Endothelial cell of umbilical vein (primary cell): ENCODE measurements around the gene MPP4. TPM values are rescaled to one million over a fixed set of nuclear protein-coding genes. Genes with fewer than 3 reads are reported as not detected.
A peak's percentile ranks its signal among the peaks of the same experiment; 100 is the strongest.

Experiments
- Bru-seq: library from RNA; stranded (reverse); fragments of 400-500 nt; gene quantifications from one replicate; lab custom pipeline; 2021; lab: Mats Ljungman, UMichigan
- BruChase-seq, 2 experiments: library from RNA; stranded (reverse); fragments of 400-500 nt; gene quantifications; one replicate each; lab custom pipeline; 2021; lab: Mats Ljungman, UMichigan
- BruUV-seq: library from RNA; stranded (reverse); fragments of 400-500 nt; replicated peaks from 2 replicates; lab custom pipeline; 2021; lab: Mats Ljungman, UMichigan
- CTCF ChIA-PET: fragments of 300-600, 350-600 bp; sonication (Branson Sonifier 250); formaldehyde crosslinking; loops from one replicate; lab custom pipeline; 2021; ENCODE audit warnings: antibody characterized with exemption, inconsistent platforms; lab: Charles Lee
- POLR2A ChIA-PET: fragments of 300-600, 350-600 bp; sonication (Branson Sonifier 250); formaldehyde crosslinking; loops from one replicate; lab custom pipeline; 2021; ENCODE audit warnings: antibody characterized with exemption, inconsistent platforms; lab: Charles Lee
- DNase-seq: peaks from one replicate; pipeline ENCODE4 v3.0.0-alpha.2; 2011; ENCODE audit warnings: low read depth, low spot score
- FAIRE-seq: peaks from 2 replicates; lab custom pipeline; 2011; peaks lifted over from hg19 to GRCh38; lab: Jason Lieb, UNC
- H2AFZ ChIP-seq: 2 replicates; pipeline ENCODE4 v1.6.0; 2012; ENCODE audit warnings: low read depth, low read length, control low read depth, inconsistent platforms
- H3K27ac ChIP-seq: 2 replicates; pipeline ENCODE4 v1.5.1; 2011; ENCODE audit warnings: low read depth, mild to moderate bottlenecking, control low read depth, low read length, moderate library complexity; ENCODE audit not compliant: insufficient read depth
- H3K27me3 ChIP-seq, 2 experiments: 2 replicates each; pipeline versions ENCODE4 v1.6.0 to v1.6.1; 2011; ENCODE audit warnings: low read length in 2 of 2, mixed read lengths in 1 of 2; ENCODE audit not compliant: control insufficient read depth in 2 of 2, insufficient read depth in 2 of 2
- H3K36me3 ChIP-seq, 2 experiments: 2 replicates in 1 of 2; 3 replicates in 1 of 2; pipeline ENCODE4 v1.5.1; 2011; ENCODE audit warnings: low read length in 2 of 2, mild to moderate bottlenecking in 1 of 2, moderate library complexity in 1 of 2; ENCODE audit not compliant: control insufficient read depth in 2 of 2, insufficient read depth in 2 of 2; ENCODE audit errors: extremely low read depth in 1 of 2
- H3K4me1 ChIP-seq: 3 replicates; pipeline ENCODE4 v1.5.1; 2011; ENCODE audit warnings: mild to moderate bottlenecking, low read length; ENCODE audit not compliant: control insufficient read depth, insufficient read depth; ENCODE audit errors: extremely low read depth
- H3K4me2 ChIP-seq: 2 replicates; pipeline ENCODE4 v1.6.1; 2011; ENCODE audit warnings: low read length, control low read depth, mixed read lengths; ENCODE audit not compliant: insufficient read depth
- H3K4me3 ChIP-seq, 3 experiments: fragments of 200-600 bp in 1 of 3; sonication (generic), shearing (Covaris generic) in 1 of 3; replicated peaks in 1 of 3; 2 replicates each; pipeline ENCODE4 v1.5.1; 2011 to 2016; ENCODE audit warnings: control low read depth in 3 of 3, low read length in 3 of 3, mild to moderate bottlenecking in 2 of 3, inconsistent platforms in 1 of 3, low read depth in 1 of 3, moderate library complexity in 1 of 3; ENCODE audit not compliant: insufficient read depth in 1 of 3
- H3K79me2 ChIP-seq: 2 replicates; pipeline ENCODE4 v1.6.0; 2012; ENCODE audit warnings: low read length, inconsistent platforms; ENCODE audit not compliant: control insufficient read depth, insufficient read depth
- H3K9ac ChIP-seq: replicated peaks from 2 replicates; pipeline ENCODE3; 2011; ENCODE audit warnings: low read length, control low read depth; ENCODE audit not compliant: insufficient read depth; ENCODE audit errors: extremely low read depth
- H3K9me1 ChIP-seq: replicated peaks from 3 replicates; pipeline ENCODE4 v1.6.0; 2011; ENCODE audit warnings: mild to moderate bottlenecking, low read length; ENCODE audit not compliant: control insufficient read depth, insufficient read depth; ENCODE audit errors: extremely low read depth
- H3K9me3 ChIP-seq: replicated peaks from 2 replicates; pipeline ENCODE4 v1.5.1; 2012; ENCODE audit warnings: low read length, inconsistent platforms; ENCODE audit not compliant: control insufficient read depth, insufficient read depth
- H4K20me1 ChIP-seq: replicated peaks from 2 replicates; pipeline ENCODE3; 2011; ENCODE audit warnings: mild to moderate bottlenecking, low read length; ENCODE audit not compliant: control insufficient read depth, insufficient read depth; ENCODE audit errors: extremely low read depth
- FOS ChIP-seq: IDR thresholded peaks from 2 replicates; pipeline ENCODE4 v1.6.1; 2011; ENCODE audit warnings: mild to moderate bottlenecking, low read length, moderate library complexity, borderline replicate concordance; ENCODE audit not compliant: insufficient read depth
- GATA2 ChIP-seq: IDR thresholded peaks from 2 replicates; pipeline ENCODE4 v1.7.0; 2011; ENCODE audit warnings: low read depth, mild to moderate bottlenecking, moderate library complexity, mixed read lengths, low read length; ENCODE audit not compliant: insufficient read length, insufficient read depth
- JUN ChIP-seq: IDR thresholded peaks from 2 replicates; pipeline ENCODE4 v1.6.1; 2011; ENCODE audit warnings: borderline replicate concordance, low read depth; ENCODE audit not compliant: insufficient read length, insufficient read depth
- MYC ChIP-seq: IDR thresholded peaks from one replicate; pipeline ENCODE4 v1.6.1; 2011; ENCODE audit warnings: mild to moderate bottlenecking, low read depth, low read length
- dilution Hi-C: fragments of 300-500 bp; cut with MboI; formaldehyde crosslinking; loops from one replicate; pipeline ENCODE4 v1.15.0; 2019; ENCODE audit warnings: low sequenced_read_pairs; ENCODE audit not compliant: extremely low pct_ligation_motif_present
- intact Hi-C: fragments of 100-400 bp; cut with micrococcal nuclease; formaldehyde crosslinking; loops from one replicate; pipeline ENCODE4 v1.10.0; 2022
- long read RNA-seq: library from polyadenylated mRNA; stranded (forward); transcript quantifications from one replicate; pipeline ENCODE4 v2.0.0, GENCODE V29; 2021
- polyA minus RNA-seq, 3 experiments: library from RNA; depleted of rRNA, polyadenylated mRNA; stranded (reverse); fragments of >200 nt; gene quantifications; 1 replicate in 1 of 3; 2 replicates in 2 of 3; pipeline ENCODE4 v1.2.3, GENCODE V29; 2011
- polyA plus RNA-seq, 4 experiments: library from polyadenylated mRNA; depleted of rRNA in 3 of 4; stranded (reverse) in 3 of 4; unstranded in 1 of 4; fragments of >200 nt; gene quantifications; 2 replicates each; pipeline versions ENCODE4 v1.2.1 to v1.2.3, GENCODE V29; 2011 to 2012; ENCODE audit warnings: missing spikeins in 1 of 4
- total RNA-seq: library from RNA; stranded (reverse); gene quantifications from 2 replicates; pipeline ENCODE4 v1.2.3, GENCODE V29; 2021

The MPP4 gene, protein sequence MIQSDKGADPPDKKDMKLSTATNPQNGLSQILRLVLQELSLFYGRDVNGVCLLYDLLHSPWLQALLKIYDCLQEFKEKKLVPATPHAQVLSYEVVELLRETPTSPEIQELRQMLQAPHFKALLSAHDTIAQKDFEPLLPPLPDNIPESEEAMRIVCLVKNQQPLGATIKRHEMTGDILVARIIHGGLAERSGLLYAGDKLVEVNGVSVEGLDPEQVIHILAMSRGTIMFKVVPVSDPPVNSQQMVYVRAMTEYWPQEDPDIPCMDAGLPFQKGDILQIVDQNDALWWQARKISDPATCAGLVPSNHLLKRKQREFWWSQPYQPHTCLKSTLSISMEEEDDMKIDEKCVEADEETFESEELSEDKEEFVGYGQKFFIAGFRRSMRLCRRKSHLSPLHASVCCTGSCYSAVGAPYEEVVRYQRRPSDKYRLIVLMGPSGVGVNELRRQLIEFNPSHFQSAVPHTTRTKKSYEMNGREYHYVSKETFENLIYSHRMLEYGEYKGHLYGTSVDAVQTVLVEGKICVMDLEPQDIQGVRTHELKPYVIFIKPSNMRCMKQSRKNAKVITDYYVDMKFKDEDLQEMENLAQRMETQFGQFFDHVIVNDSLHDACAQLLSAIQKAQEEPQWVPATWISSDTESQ
- total RNA-seq (7.6 and 9.7 TPM in 2 replicates), polyA plus RNA-seq (5.3 and 5.6 TPM in 2 replicates), polyA minus RNA-seq (7.1 and 7.3 TPM in 2 replicates), Bru-seq, nascent RNA (percentile 64 among the genes with signal in this experiment), BruChase-seq, experiment 1, labeled RNA remaining after a 6-hour chase (percentile 71 among the genes with signal in this experiment), BruChase-seq, experiment 2, labeled RNA remaining after a 2-hour chase (percentile 72 among the genes with signal in this experiment)
- polyA plus RNA-seq (2011; cell fraction: cytosol; rRNA removed), result 5.3 and 5.6 TPM in 2 replicates
- polyA plus RNA-seq (2011; cell fraction: nucleus; rRNA removed), result 23.4 and 30.5 TPM in 2 replicates
- polyA plus RNA-seq (2012), result 2.5 and 4.8 TPM in 2 replicates
- not detected for polyA minus RNA-seq (2011; cell fraction: cytosol; rRNA and poly(A)+ RNA removed)
- polyA minus RNA-seq (2011; cell fraction: nucleus; rRNA and poly(A)+ RNA removed), result 10.3 and 18.0 TPM in 2 replicates
- long read RNA-seq, partial matches to known transcripts, result 5 of 20 reads
- long read RNA-seq, other reads (novel, unspliced or antisense), result 13 of 20 reads

DNA sequence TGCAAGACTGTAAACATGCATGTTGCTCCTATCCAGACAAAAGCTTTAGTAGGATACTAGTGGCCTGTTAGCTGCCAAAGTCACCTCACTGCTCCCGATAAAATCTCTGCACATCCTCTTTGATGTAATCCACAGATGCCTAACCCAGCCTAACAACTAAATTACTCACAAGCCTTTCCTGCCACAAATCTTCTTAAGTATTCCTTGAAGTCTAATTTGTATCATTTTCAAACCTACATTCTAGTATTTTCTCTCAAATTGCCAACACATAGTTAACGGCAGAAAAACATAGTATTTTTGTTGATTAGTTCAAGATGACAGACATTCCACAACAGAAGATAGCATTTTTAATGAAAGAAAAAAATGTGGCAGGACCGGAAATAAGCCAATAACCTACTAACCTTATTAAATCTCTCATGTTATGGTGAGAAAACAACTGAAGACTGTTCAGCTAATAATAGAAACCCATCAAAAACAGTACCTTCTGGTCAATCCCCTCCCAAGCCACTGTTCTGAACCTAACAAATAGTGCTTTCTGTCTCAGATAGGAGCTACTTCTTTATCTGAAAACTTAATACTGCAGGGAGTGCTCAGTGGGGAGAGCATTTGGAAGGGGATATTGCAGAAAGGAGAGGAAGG is at the start of gene MPP4:
Gene MPP4, minus strand, starts transcription at position 57 of the 639 bp plus-strand sequence. CDS start 4,690 bp downstream, outside the sequence.
- Histone ChIP-seq H3K4me3 (peak within 1 kb of the TSS in 1 of 3 experiments; percentile 43), H3K9ac (peak within 1 kb of the TSS; percentile 89), H3K9me3 (no peaks in the 10 kb centered on the region), H3K79me2 (no peaks in the 10 kb centered on the region), H3K36me3 (peaks cover 2 to 5% of the 10 kb centered on the region in 2 experiments), H3K27me3 (no peaks in the 10 kb centered on the region), H2AFZ (no peak within 1 kb of the TSS), H3K27ac (peak within 1 kb of the TSS; percentile 96), H3K4me1 (peaks cover 63% of the 10 kb centered on the region), H3K4me2 (peak within 1 kb of the TSS; percentile 78), H3K9me1 (no peaks in the 10 kb centered on the region), H4K20me1 (no peaks in the 10 kb centered on the region)
- no peak for TF ChIP-seq MYC
- peak; percentile 48 for TF ChIP-seq FOS
- TF ChIP-seq GATA2, result peak; percentile 99
- peak; percentile 2 for TF ChIP-seq JUN
- intact Hi-C loops, result loop anchor here (1.0 to 5.0 kb wide), 6 partner anchors 9 to 441 kb away; partner anchors contain the start of genes STRADB and TRAK2
- CTCF ChIA-PET, result interaction anchor here (0.9 to 4.4 kb wide), 7 partner anchors 11 to 56 kb away, joined by 3 to 32 read pairs (median 4); partner anchors contain the start of gene TMEM237
- no TSS peak for BruUV-seq
- FAIRE-seq (peak; percentile 54), DNase-seq (peak; percentile 80)
- dilution Hi-C loops, result no loop called here
- POLR2A ChIA-PET, result interaction anchor here (1.3 to 1.5 kb wide), 2 partner anchors 38 to 44 kb away, joined by 3 to 4 read pairs; no protein-coding TSS in a partner anchor
